Measurements from ENCODE around the gene MORN5.

GRCh38 chr9:122125509-122126330 is 34.0 kb upstream of the MORN5 start:
- TF ChIP-seq CTCF (IDR thresholded peaks at IDR 0.05): no peak
- TF ChIP-seq POLR2A (IDR thresholded peaks at IDR 0.05): no peak

All from body of pancreas (tissue), 4 donors.